NAMALWA (cell line): ENCODE results near the gene GRIN1.

Experiments used
- DNase-seq: peaks from one replicate; pipeline ENCODE4 v3.0.0-alpha.2; 2015; ENCODE audit warnings: low spot score

The GRIN1 gene

GRCh38 chr9:137138722-137139467 lies at the start of gene GRIN1:
Gene GRIN1, plus strand, starts transcription at chr9:137139154. Its CDS starts 333 bp downstream, at chr9:137139487.
- DNase-seq, result no peak

GRCh38 chr9:137089232-137089947 lies 49.6 kb upstream of the GRIN1 start:
- DNase-seq, result no peak

GRCh38 chr9:137095664-137096517 lies 43.1 kb upstream of the GRIN1 start:
- peak; percentile 70 for DNase-seq

- no peak for DNase-seq
These were observed 42.0 kb upstream of the GRIN1 start for GRCh38 chr9:137096785-137097546.

GRCh38 chr9:137097761-137098462 lies 41.0 kb upstream of the GRIN1 start:
- DNase-seq, result no peak

GRCh38 chr9:137099231-137099630 lies 39.7 kb upstream of the GRIN1 start:
- DNase-seq, result no peak

GRCh38 chr9:137103206-137103999 lies 35.6 kb upstream of the GRIN1 start:
- no peak for DNase-seq

GRCh38 chr9:137105814-137106661 lies 32.9 kb upstream of the GRIN1 start:
- no peak for DNase-seq

- no peak for DNase-seq
These were observed 32.2 kb upstream of the GRIN1 start for GRCh38 chr9:137106662-137107250.

GRCh38 chr9:137107312-137107921 lies 31.5 kb upstream of the GRIN1 start:
- DNase-seq, result no peak

GRCh38 chr9:137107982-137108381 lies 31.0 kb upstream of the GRIN1 start:
- no peak for DNase-seq

GRCh38 chr9:137108608-137109249 lies 30.2 kb upstream of the GRIN1 start:
- no peak for DNase-seq

- no peak for DNase-seq
These were observed 29.5 kb upstream of the GRIN1 start for GRCh38 chr9:137109250-137110146.

- no peak for DNase-seq
These were observed 28.6 kb upstream of the GRIN1 start for GRCh38 chr9:137110147-137110910.

- no peak for DNase-seq
These were observed 27.8 kb upstream of the GRIN1 start for GRCh38 chr9:137110911-137111787.
